GM12891 (cell line): ENCODE measurements around the gene TLE5.
"Not testable (repeated sequence)": the region's sequence is repeated elsewhere in the genome, so short reads cannot be mapped to it uniquely, and the experiment has no call there.

Experiments used
- DNase-seq: peaks from one replicate; pipeline ENCODE4 v3.0.0; 2011; ENCODE audit warnings: low spot score; ENCODE audit not compliant: insufficient read length
- FAIRE-seq: peaks from 2 replicates; lab custom pipeline; 2011; peaks lifted over from hg19 to GRCh38; lab: Jason Lieb, UNC
- PAX5 ChIP-seq: IDR thresholded peaks from 2 replicates; pipeline ENCODE4 v1.6.1; 2011; ENCODE audit warnings: low read length, moderate library complexity, mild to moderate bottlenecking; ENCODE audit not compliant: insufficient read depth, severe bottlenecking
- POLR2A ChIP-seq: IDR thresholded peaks from 2 replicates; pipeline ENCODE4 v1.6.1; 2011; ENCODE audit warnings: low read depth, low read length, control low read depth
- POLR2AphosphoS5 ChIP-seq: IDR thresholded peaks from 2 replicates; pipeline ENCODE4 v1.6.1; 2011; ENCODE audit warnings: low read depth, low read length, control low read depth
- POU2F2 ChIP-seq: IDR thresholded peaks from 2 replicates; pipeline ENCODE4 v1.6.1; 2011; ENCODE audit warnings: low read depth, mild to moderate bottlenecking, control low read depth, low read length, moderate library complexity
- SPI1 ChIP-seq: IDR thresholded peaks from 2 replicates; pipeline ENCODE4 v1.6.1; 2011; ENCODE audit warnings: low read depth, low read length, control low read depth
- TAF1 ChIP-seq: IDR thresholded peaks from 2 replicates; pipeline ENCODE4 v1.6.1; 2011; ENCODE audit warnings: low read depth, low read length, control low read depth

The TLE5 gene

DNA sequence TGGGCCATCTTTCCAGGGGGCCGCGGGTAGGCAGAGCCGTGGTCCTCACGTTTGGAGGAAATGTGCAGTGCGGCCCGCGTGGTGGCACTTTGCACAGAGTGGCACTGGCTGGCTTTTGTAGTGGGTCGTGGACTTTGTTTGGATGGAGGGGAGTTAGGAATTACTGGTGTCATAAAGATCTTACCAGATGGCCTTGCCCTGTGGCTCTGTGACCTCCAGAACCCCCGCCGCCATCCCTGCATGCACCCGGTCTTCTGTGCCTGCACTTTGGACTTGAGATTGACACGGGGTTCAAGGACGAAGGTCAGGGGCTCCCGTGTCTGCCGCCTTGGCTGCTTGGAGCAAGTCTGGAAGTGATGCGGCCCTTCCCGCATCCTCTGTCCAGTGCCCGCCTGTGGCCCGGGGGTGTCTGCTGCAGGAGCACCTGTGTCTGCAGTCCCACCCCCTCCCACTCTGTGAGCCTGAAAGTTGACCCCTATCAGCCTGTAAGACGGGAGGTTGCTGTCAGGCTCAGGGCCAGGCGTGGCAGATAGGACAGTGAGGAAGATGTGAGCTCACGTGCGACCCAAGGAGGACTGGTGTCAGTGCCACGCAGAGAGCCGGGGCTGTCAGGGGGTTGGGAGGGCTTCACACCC is 34.1 kb upstream of the TLE5 start:
- FAIRE-seq (no peak), DNase-seq (no peak)
- TF ChIP-seq POU2F2 (no peak), POLR2AphosphoS5 (no peak)

DNA sequence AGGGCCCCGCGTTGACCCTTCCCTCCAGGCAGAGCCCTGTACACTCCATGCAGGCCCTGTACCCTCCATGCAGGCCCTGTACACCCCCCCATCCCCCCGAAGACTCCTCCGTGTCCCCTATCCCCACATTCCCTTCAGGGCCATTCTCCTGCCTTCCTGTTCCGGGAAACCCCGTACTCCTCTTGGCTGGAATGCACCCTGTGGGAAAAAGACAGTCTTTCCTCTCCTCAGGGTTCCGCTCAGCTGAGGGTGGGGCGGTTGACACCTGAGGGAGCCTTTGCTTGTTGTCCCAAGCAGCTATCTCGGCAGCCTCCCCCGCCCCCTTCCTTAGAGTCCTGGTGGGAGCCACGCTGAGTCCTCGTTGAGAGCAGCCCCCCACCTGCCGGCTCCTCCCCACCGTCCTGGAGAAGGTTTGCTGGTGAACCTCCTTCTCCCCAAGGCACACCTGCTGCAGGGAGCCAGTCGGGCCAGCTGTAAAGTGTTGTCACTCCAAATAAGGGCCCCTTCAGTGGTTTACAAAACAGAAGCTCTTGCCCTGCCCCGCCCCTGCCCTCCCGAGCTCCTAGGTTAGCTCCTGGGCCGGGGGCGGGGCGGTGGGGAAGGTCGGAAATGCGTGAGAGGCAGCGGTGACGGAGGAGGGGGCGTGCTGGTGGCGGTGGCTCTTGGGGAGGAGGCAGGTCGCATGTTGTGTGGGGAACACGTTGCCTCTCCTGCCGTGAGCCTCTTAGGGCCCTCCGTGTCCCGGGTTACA is 33.3 kb upstream of the TLE5 start:
- FAIRE-seq (peak; percentile 82), DNase-seq (no peak)
- TF ChIP-seq SPI1 (no peak), POLR2A (no peak), POLR2AphosphoS5 (no peak), POU2F2 (no peak), PAX5 (no peak), TAF1 (no peak)

DNA sequence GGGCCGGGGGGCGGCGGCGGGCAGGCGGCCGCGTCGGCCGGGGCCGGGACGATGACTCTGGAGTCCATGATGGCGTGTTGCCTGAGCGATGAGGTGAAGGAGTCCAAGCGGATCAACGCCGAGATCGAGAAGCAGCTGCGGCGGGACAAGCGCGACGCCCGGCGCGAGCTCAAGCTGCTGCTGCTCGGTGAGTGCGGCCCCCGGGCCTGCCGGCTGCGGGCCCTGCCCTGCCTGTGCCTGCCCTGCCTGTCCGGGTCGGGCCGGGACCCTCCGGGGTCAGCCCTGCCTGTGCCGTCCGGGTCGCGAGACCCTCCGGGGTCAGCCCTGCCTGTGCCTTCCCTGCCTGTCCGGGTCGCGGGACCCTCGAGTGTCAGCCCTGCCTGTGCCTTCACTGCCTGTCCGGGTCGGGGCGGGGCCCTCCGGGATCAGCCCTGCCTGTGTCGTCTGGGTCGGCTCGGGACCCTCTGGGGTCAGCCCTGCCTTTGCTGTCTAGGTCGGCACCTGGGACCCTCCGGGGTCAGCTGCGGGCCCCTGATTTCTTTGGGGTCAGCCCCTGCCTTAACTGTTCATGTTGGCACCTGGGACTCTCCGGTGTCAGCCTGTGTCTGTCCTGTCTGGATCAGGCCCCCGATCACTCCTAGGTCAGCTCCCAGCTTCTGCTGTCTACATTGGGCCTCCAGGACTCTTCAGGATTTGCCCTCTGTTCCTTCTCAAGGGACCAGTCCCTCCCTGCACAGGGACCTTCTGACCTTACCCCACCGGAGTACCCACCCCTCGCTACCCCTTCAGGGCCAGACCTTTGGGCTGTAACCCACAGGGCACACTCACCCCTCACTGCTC is 32.5 kb upstream of the TLE5 start:
- no peak for TF ChIP-seq POLR2A
- no peak for TF ChIP-seq PAX5
- TF ChIP-seq POLR2AphosphoS5 = no peak
- TF ChIP-seq SPI1 = no peak
- no peak for TF ChIP-seq TAF1
- TF ChIP-seq POU2F2 = no peak
- no peak for DNase-seq
- FAIRE-seq = no peak

DNA sequence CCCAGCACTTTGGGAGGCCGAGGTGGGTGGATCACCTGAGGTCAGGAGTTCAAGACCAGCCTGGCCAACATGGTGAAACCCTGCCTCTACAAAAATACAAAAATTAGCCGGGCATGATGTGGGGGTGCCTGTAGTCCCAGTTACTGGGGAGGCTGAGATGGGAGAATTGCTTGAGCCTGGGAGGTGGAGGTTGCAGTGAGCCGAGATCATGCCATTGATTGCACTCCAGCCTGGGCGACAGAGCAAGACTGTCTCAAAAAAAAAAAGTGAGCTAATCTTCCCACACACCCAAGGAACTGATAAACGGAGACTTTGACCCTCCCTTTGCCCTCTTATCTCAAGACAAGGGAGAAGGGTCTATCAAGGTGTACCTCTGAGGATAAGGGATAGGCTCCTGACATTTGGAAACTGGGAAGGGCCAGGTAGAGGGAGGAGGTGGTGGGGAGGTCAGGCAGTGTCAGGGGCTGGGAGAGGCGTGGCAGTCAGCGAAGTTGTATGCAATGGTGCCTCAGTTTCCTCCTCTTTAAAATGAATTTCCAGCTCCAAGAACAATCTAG is 27.1 kb upstream of the TLE5 start:
- FAIRE-seq, DNase-seq: not testable (repeated sequence)

DNA sequence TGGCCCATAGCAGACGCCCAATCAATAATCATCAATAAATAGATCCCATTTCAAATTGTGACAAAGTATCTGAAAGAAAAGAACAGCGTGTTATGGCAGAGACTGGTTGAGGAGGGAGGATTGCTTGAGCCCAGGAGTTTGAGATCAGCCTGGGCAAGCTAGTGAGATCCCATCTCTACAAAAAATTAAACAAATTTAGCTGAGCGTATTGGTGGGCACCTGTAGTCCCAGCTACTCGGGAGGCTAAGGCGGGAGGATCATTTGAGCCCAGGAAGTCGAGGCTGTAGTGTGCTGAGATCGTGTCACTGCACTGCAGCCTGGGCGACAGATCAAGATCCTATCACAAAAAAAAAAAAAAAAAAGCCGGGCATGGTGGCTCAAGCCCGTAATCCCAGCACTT is 25.5 kb upstream of the TLE5 start:
- FAIRE-seq = no peak
- TF ChIP-seq TAF1 (no peak), SPI1 (no peak), POLR2AphosphoS5 (no peak), POLR2A (no peak), POU2F2 (no peak)
- DNase-seq = no peak

DNA sequence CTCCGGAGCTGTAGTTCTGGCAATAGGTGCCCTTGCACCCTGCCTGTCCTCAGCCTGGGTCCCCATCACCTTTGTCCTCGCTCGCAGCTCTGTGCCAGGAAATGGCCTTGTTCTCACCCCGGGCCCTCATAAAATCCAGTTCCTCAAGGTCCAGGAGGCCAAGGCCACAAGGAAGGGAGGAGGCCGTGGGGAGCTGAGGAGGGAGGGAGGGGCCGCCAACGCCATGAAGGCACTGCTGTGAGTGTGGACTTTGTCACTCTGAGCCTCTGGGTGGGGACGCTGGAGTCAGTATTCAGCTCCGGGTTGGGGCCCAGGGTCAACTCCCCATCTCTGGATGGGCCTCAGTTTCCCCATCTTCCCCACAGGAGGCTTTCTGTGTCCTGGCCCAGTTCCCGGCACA is 22.6 kb upstream of the TLE5 start:
- FAIRE-seq (no peak), DNase-seq (no peak)
- TF ChIP-seq TAF1 (no peak), PAX5 (no peak), POLR2A (no peak), POU2F2 (no peak), POLR2AphosphoS5 (no peak), SPI1 (no peak)

DNA sequence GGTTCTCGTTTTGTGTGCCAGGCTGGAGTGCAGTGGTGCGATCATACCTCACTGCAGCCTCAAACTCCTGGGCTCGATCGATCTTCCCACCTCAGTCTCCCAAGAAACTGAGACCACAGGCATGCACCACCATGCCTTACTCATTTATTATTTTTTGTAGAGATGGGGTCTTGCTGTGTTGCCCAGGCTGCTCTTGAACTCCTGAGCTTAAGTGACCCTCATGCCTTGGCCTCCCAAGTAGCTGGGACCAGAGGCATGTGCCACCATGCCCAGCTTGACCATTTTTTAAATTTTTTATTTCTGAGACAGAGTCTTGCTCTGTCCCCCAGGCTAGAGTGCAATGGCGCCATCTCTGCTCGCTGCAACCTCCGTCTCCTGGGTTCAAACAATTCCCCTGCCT is 21.7 kb upstream of the TLE5 start:
- TF ChIP-seq PAX5 (no peak), POLR2A (no peak), POU2F2 (no peak), POLR2AphosphoS5 (no peak), TAF1 (no peak), SPI1 (no peak)
- DNase-seq = no peak
- no peak for FAIRE-seq

DNA sequence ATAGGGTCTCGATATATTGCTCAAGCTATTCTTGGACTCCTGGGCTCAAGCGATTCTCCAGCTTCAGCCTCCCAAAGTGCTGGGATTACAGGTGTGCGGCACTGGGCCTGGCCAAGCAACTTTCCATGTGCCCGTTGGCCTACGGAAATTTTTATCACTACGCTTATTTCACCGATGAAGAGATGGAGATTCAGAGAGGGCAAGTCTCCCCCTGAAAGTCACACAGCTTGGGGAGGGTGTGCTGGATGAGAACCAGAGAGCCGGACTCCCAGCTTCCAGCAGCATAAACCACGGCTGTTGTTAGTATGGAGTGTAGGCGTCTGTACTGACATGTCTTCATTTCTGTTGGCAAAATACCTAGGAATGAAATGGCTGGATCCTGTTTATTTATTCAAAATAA is 20.0 kb upstream of the TLE5 start:
- DNase-seq (no peak), FAIRE-seq (no peak)
- TF ChIP-seq PAX5 (no peak), TAF1 (no peak), POU2F2 (no peak), POLR2AphosphoS5 (no peak), POLR2A (no peak), SPI1 (no peak)

DNA sequence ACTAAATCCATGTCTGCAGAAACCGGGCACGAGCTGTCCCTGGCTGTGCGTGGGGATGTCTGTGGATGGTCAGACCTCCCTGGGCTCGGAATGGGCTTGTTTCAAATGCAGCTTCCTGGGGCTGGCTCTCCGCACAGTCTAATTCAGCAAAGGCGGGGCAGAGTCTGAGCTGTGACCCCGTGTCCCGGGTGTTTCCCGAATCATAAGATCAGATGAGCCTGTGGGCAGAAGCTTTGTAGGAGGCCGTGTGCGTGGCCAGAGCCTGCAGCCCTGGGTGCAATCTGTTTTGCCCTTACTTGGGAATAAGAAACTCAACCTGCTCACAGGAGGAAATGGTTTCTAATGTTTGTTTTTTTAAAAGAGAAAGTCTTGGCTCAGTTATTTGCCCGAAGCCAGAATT is 18.0 kb upstream of the TLE5 start:
- DNase-seq (no peak), FAIRE-seq (no peak)
- TF ChIP-seq TAF1 (no peak), PAX5 (no peak), POLR2A (no peak), POU2F2 (no peak), POLR2AphosphoS5 (no peak), SPI1 (no peak)
